Pons (tissue), 1 donor: Measurements from ENCODE around the gene CARM1.
"Not testable (repeated sequence)": the region's sequence is repeated elsewhere in the genome, so short reads cannot be mapped to it uniquely, and the experiment has no call there.

Source experiments
- DNase-seq: peaks from one replicate; pipeline ENCODE4 v3.0.0-alpha.2; 2016; ENCODE audit warnings: low spot score

The CARM1 gene

DNA sequence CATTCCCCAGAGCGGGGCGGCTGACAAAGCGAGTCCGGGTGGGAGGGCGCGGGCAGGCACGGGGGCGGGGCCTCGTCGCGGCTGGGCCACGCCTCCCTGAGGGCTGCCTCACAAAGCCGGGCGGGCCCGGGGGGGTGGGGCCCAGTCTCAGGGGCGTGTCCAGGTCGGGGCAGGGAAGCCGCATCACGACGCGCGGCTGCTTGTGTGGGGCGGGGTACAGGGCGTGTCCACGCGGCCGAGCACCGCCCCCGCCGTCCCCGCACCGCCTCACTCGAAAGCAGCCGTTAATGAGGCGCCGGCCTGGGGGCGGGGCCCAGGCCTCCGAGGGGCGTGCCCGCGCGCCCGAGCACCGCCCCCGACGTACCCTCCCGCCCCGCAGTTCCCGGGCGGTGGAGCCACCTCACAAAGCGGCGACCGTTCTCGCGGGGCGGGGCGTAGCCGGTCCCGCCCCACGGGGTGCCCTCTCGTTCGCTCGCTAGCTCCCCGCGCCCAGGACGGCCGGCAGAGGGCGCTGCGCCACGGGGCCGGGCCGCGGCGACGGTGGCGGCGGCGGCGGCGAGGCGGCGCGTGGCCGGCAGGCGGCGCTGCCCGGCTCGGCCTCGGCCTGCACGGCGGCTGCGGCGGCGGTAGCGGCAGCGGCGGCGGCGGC is at the start of gene CARM1:
CARM1 (plus strand) TSS at position 599 of the 649 bp plus-strand sequence. CDS start 150 bp downstream, outside the sequence.
- peak; percentile 99 for DNase-seq

DNA sequence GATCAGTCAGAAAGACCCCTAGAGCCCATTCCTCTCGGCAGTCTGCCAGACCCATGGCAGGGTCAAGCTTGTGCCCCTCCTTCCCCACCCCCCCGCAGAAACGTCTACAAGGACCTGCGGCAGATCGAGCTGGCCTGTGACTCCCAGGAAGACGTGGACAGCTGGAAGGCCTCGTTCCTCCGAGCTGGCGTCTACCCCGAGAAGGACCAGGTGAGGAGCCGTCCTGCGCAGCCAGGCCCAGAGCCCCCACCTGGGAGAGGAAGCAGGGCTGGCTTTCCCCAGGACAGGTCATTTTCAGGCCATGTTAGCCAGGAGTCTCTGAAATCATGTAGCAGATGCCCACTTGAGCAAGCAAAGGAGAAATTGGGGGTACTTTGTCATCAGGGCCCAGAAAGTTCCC is 47.7 kb upstream of the CARM1 start:
- DNase-seq, result no peak

DNA sequence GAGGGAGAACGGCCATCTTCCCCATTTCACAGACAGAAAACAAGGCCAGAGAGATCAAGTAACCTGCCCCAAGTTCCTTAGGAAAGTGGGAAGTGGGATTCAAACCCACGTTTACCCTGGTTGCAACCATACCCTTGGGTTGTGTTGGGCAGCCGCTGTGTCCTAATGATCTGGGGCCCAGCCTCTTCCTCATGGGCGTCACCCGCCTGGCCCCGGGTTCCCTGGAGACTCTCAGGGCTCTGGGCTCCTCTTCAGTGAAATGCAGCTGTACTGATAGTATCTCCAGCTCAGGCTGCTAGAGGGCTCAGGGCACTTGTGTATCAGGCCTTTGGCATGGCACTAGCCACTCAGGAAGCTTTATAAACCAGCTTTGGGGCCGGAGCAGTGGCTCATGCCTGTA is 45.1 kb upstream of the CARM1 start:
- DNase-seq, result no peak

DNA sequence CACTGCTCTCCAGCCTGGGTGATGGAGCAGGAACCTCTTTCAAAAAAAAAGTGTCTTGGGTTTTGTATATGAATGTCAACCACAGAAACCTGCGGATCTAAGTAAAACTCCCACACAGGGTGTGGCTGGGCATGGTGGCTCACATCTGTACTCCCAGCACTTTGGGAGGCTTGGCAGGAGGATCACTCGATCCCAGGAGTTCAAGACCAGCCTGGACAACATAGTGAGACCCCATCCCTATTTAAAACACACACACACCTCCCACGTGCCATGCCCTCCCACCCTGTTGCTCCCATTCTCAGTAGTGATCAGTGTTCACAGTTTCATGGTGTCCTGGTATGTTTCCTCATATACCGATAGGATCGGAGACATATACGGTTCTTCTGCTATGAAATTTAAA is 44.5 kb upstream of the CARM1 start:
- DNase-seq, result no peak

DNA sequence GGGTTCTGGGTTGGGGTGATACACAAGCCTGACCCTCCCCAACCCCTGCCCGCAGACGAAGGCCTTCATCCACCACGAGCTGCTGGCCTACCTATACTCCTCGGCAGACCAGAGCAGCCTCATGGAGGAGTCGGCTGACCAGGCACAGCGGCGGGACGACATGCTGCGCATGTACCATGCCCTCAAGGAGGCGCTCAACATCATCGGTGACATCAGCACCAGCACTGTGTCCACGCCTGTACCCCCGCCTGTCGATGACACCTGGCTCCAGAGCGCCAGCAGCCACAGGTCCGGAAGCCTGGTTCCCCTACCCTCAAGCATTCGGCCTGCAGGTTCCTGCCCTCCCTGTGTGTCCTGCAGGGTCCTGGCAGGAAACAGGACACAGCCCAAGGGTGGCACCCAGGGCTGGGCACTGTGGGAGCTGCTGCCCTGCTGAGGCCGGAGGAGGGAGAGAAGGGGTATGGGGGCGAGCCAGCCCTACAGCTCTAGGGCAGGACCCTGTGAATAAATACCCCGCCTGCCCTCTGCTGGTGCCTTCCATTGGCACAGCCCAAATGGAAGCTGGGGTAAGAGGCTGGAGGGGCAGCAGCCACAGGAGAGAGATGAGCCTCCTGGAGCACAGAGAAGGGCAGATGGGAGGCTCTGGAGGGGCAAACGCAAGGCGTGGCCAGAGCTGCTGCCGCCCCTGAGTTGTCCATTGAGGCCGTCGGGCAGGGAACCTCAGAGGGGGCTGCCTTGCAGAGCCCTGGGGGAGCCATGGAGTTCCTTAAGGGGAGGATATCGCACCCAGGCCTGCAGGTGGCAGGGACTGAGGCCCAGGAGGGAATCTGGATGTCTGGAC is 42.2 kb upstream of the CARM1 start:
- DNase-seq, result no peak

DNA sequence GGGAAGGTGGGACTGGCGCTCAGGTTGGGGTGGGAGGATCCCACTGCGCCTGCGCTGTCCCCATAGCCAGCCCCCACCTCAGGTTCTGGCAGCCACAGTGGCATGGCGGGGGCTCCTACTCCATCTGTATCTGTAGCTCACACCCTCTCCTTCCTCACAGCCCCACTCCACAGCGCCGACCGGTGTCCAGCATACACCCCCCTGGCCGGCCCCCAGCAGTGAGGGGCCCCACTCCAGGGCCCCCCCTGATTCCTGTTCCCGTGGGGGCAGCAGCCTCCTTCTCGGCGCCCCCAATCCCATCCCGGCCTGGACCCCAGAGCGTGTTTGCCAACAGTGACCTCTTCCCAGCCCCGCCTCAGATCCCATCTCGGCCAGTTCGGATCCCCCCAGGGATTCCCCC is 41.4 kb upstream of the CARM1 start:
- DNase-seq, result no peak

DNA sequence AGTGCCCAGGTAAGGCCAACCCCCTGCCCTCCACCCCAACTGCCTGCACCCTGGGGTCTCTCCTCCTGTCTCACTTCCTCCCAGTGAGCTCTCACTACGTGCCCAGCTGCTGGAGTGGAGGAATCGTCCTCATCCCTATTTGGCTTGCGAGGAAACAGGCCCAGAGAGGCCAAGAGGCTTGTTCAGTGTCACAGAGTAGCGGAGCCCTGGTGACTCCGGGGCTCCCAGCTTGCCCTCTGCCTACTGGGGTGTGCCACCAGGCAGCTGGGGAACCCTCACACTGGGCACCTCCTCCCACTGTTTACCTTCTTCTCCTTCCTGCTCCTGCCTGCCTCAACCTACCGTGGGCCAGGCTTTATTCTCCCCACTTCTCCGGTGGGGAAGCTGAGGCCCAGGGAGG is 41.0 kb upstream of the CARM1 start:
- no peak for DNase-seq

DNA sequence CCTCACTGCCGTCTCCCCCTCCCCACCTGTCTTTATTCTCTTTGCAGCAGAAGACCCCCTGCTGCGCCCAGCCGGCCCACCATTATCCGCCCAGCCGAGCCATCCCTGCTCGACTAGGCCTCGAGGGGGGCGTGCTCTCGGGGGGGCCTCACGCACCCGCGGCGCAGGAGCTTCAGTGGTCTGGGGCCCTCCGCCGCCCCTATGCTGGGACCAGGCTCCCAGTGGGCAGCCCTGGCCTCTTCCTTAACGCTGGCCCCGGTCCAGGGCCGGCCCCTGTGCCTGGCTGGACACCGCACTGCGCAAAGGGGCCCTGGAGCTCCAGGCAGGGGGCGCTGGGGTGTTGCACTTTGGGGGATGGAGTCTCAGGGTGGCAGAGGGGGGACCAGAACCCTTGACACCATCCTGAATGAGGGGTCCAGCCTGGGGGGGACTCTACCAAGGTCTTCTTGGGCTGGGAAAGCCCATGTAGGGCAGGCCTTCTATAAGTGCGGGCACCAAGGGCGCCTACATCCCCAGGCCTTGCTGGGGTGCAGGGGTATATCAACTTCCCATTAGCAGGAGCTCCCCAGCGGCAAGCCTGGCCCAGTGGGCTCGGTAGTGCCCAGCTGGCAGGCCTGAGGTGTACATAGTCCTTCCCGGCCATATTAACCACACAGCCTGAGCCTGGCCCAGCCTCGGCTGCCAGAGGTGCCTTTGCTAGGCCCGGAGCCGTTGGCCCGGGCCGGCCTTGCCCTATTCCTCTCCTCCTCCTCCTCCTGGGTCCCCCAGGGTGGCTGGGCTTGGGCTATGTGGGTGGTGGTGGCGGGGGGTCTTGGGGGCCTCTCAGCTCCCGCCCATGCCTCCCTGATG is 40.2 kb upstream of the CARM1 start:
- no peak for DNase-seq

DNA sequence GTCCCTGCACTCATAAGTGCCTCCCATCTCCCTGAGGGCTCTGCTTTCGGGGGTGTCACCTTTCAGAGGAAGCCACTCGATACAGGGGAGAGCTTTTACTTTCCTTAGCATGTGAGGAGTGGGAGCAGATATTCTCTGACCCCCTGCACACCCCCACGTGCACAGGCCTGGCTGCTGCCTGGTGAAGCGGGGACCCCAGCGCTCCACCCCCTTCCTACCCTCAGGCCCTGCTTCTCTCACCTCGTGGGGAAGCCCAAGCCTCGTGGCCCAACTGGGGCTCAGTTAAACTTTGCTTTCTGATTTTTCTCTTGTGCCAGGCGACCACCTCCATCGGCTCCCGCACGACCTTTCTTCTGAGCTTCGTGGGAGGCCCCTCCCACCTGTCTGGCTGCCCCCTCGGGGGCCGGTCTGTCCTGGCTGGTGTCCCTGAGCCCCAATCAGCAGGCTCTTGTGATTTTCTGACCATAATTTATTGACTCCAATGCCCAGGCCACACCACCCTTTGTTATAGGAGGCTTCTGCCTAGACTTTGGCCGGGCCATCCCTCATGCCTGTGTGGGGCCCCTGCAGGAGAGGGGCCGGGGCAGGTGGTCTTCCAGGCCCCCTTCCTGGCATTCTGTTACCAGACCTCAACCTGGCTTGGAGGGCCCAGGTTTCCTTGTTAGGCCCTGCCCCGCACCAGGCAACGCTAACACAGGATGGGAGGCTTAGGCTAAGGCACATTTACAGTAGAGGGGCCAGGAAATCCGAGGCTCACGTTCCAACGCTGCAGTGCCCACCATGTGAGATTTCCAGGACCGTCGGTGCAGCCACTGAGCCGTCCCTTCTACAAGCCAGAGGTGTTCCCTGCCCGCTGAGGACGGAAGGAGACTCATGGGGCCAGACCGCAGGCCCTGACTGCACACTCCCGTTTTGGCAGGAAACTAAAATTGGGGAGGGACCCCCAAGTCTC is 39.1 kb upstream of the CARM1 start:
- DNase-seq, result no peak

DNA sequence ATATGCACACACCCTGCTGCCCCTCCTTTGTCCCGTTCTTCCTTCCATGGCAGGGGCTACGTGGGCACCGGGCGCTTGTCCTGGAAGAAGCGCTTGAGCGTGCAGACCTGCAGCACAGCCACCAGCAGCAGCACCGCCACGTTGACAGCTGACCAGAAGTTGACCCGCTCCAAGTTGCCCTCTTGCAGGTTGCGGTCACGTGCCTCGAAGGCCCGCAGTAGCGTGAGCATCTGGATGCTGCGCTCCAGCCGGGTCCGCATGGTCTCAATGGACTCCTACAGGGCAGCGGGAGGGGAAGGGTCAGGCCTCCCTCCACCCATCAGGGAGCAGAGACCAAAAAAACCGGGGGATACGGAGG is 38.4 kb upstream of the CARM1 start:
- no peak for DNase-seq

DNA sequence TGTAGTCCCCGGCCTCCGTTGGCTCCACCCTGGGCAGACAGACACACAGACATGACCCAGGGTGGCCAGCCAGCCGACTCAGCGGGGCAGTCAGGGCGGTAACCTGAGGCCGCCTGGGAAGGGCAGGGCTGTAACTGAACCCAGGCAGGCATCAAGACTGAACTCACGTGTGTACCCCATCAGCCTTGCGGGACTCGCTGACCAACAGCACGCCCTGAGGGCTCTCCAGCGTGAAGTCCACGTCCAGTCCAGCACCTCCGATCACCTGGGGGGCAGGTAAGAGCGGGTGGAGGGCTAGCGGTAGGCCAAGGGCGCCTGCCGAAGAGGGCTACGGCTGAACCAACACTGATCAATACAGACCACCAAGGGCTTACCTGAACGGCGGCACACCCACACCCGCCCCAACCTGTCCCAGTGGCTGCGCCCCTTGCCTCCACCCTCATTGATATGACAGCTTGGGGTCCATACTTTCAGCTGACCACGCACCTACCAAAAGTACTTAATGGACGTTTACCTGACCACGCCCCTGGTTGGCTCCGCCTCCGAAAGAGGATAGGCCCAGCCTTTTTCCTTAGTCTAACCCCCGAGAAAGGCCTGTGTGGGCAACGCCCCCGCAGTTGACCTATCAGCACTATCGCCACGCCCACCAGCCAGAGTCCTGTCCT is 36.1 kb upstream of the CARM1 start:
- no peak for DNase-seq

DNA sequence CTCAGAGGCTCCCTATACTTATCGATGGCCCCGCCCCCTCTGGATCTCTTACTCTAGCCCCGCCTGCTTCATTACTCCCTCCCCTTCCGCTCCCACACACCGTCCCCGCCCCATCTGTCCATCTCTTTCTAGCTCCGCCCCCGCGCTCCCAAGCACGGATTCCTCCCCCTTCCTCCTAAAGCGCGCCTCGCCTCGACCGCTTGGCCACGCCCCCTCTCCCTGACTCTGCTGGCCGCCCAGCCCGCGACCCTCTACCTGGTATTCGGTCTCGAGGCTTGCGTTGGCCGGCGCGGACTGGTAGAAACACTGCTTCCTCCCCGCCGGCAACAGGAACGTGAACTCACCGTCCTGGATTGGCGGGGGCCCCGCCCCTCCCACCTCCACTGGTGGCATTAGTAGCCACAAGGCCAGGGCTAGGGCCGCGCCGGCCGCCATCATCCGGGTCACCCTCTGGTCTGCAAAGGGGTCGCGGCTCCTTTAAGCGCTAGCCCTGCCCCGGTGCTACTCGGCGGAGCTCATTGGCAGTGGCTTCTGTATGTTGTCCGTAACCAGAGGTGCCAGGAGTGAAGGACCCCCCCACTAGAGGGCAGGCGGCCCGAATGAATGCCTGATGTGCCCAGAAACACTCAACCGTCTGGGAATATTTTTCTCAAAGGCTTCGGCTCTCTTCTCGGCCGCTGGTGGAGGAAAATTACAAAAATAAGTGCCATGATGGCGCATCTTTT is 35.4 kb upstream of the CARM1 start, which contains the start of gene TMED1:
TMED1 (minus strand) TSS at position 459 of the 725 bp plus-strand sequence; CDS start at position 438, 21 bp downstream.
- DNase-seq, result peak; percentile 99

DNA sequence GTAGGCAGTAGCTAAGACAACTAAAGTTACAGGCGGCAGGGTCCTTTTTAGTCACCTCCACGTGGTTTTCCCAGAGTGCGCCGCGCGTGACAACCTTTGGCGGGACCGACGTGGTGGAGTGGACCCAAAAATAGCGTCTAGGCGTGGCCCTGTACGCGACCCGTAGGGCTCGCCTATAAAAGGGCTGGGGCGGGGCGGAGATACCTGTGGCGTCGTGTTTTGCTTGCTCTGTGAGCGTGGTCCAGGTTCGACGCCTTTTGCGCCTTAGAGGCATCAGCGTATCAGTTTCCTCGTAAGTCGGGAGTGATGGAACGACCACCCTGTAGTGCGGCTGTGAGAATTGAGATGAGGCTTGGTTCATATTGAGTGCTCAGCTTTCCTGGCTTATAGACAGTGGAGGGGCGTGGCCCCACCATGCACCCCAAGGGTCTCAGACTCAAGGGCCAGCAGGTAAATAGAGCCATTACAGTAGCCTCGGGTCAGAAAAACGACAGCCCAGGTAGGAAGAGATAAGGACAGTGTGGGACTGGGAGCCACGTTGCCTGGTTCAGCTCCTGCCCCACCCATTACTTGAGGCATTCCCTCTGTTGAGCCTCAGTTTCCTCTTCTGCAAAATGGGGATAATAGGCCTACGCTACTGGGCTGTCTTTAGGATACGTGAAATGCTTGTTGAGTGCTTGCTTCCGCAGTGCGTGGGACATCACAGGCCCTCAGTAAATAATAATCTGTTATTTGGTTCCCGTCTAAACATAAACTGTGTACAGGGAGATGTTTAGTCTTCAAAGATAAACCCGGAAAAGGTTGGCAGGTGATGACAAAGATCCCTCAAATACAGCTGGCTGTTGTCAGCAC is 34.6 kb upstream of the CARM1 start:
- DNase-seq, result no peak

DNA sequence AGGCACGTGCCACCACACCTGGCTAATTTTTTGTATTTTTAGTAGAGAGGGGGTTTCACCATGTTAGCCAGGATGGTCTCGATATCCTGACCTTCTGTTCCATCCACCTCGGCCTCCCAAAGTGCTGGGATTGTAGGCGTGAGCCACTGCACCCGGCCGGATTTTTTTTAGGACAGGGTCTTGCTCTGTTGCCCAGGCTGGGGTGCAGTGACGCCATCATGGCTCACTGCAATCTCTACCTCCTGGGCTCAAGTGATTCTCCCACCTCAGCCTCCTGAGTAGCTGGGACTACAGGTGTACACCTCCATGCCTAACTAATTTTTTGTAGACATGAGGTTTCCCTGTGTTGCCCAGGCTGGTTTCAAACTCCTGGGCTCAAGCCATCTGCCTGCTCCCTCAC is 33.7 kb upstream of the CARM1 start:
- not testable (repeated sequence) for DNase-seq

DNA sequence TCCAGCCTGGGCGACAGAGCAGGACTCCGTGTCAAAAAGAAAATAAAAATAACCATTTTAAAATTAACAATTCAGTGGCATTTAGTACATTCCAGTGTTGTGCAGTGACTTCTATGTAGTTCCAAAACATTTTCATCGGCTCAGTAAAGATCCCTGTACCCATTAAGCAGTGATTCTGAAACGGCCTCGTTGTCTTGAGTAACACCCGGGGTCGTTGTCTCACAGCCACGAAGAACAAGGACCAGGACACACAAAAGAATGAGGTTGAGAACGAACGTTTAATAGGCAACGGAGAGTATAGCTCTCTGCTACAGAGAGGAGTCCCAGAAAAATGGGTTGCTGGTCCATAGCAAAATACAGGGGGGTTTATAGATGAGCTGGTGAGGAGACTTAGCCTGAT is 33.0 kb upstream of the CARM1 start:
- no peak for DNase-seq

DNA sequence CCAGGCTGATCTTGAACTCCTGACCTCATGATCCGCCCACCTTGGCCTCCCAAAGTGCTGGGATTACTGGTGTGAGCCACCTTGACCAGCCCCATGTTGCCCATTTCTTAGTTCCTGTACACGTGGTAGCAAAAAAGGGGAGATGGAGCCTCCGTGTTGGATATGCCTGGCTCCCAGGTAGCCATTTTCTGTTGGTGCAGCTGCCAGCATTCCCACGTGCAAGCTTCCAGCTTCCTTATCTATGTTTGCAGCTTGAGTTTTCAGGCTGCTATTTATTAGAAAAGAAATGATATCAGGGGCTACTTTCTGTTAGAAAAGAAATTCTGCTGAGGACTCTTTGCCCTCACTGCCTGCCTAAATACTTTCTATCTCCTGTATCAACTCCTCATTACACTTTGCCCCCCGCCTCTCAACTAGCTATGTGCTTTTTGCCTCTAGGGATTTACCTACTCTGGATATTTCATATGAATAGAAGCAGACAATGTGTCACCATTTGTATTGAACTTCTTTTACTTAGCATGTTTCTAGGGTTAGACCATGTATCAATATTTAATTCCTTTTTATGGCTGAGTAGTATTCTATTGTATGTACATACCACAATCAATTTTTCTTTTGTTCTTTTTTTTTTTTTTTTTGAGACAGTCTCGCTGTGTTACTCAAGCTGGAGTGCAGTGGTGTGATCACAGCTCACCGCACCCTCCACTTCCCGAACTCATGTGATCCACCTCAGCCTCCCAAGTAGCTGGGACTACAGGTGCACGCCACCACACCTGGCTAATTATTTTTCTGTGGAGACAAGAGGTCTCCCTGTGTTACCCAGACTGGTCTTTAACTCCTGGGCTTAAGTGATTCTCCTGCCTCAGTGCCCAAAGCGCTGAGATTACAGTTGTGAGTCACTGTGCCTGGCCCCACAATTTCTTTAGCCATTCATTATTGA is 32.0 kb upstream of the CARM1 start:
- DNase-seq, result no peak

DNA sequence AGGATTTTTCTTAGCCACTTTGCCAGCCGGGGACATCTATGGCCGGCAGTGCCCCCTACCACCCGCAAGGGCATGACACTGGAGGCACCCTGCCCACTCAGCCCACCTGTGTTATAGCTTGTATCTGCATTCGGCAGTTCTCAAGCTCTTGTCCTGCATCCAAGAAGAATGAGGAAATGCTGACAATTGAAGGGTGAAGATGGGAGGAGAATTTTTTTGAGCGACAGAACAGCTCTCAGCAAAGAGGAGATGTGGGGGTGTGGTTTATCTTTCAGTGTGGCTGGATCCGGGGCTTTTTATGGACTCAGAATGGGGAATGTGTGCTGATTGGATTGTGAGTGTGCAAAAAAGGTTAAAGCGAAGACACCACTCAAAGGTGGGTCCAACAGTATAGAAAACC is 28.6 kb upstream of the CARM1 start:
- DNase-seq, result no peak
